ENCODE data around the gene CTSZ. TPM values are rescaled to one million over a fixed set of nuclear protein-coding genes. Genes with fewer than 3 reads are reported as not detected.

The CTSZ gene
- total and polyA plus RNA-seq, 2 of the 4 experiments (the other 2 are of a cell fraction): 46.1 to 88.5 TPM

DNA sequence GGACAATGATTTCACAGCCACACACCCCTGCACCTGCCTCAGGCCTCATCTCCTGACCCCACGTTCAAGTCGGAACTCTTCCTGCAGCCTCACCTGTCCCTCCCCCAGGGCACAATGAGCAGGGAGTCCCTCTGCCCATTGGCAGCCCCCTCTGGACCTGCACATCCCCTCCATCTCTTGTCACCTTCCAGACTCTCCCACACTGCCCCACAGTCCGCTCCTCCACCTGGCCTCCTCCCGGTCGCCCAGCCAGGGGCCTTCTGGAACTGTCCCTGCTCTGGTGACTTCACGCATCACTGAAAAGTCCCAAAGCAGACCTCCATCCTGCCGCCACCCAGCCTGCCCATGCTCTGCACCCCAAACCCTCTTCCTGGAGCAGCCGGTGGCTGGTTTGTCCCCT lies 4.7 kb downstream of the CTSZ start:
- no peak overlapping the region for H2AFZ ChIP-seq (replicated peaks; ENCODE audit: low read length, poor library complexity)
- ATAC-seq (ENCODE audit: low read depth) (no peak), DNase-seq (no peak)
- peaks cover 12% of the 10 kb centered on the region for H3K4me1 ChIP-seq (ENCODE audit: control insufficient read depth, insufficient read depth, low read length)
- H4K8ac ChIP-seq (ENCODE audit: low read depth in 2 of 2, low read length in 2 of 2): no peak overlapping the region
- H3K56ac ChIP-seq (ENCODE audit: extremely low read depth, insufficient read depth, low read length): no peak overlapping the region
- no peak overlapping the region for H2AK9ac ChIP-seq (replicated peaks; ENCODE audit: low read depth, low read length, poor library complexity)
- H3K23ac ChIP-seq (ENCODE audit: low read depth, low read length): no peak overlapping the region
- WGBS, 2 experiments (ENCODE audit: extremely low coverage in 2 of 2, insufficient read length in 1 of 2): 100% methylated on average over 1 of the region's 8 CpGs; no CpG with 5 or more reads in 1 of the 2 experiments
- H4K20me1 ChIP-seq (ENCODE audit: insufficient read depth, low read length): no peaks in the 10 kb centered on the region; the same call in 1 of the 2 replicates
- H3K14ac ChIP-seq (replicated peaks; ENCODE audit: low read depth, low read length): no peak overlapping the region
- no peak overlapping the region for H2AK5ac ChIP-seq (ENCODE audit: low read depth, low read length)
- POLR2A ChIA-PET (ENCODE audit: unreplicated experiment): no interaction called here
- no peak overlapping the region for H3K9ac ChIP-seq (ENCODE audit: low read depth, low read length)
- dilution Hi-C loops (cut with HindIII; ENCODE audit: low sequenced_read_pairs, unreplicated experiment): no loop called here
- no peak overlapping the region for H3K18ac ChIP-seq (ENCODE audit: low read depth, low read length)
- CTCF ChIA-PET: no interaction called here
- peaks cover 11% of the 10 kb centered on the region; the same call in 1 of the 2 replicates for H3K9me1 ChIP-seq (ENCODE audit: insufficient read depth, low read length)
- H3K79me1 ChIP-seq (ENCODE audit: low read depth in 1 of 2, low read length in 2 of 2): peaks cover 10 to 35% of the 10 kb centered on the region in 2 experiments; a peak in 3 of 4 replicates
- in situ Hi-C loops (cut with MboI; ENCODE audit: low sequenced_read_pairs): no loop called here
- no peak overlapping the region for H3K4me3 ChIP-seq (ENCODE audit: insufficient read depth, low read depth, low read length)
- H3K4ac ChIP-seq (ENCODE audit: low read depth, low read length): no peak overlapping the region
- intact Hi-C loops (cut with micrococcal nuclease): no loop called here
- TF ChIP-seq MAFK (IDR thresholded peaks at IDR 0.05; ENCODE audit: low read depth, low read length) (no peak), RCOR1 (IDR thresholded peaks at IDR 0.05; ENCODE audit: insufficient replicate concordance, low read length) (no peak), NFE2L2 (IDR thresholded peaks at IDR 0.05; ENCODE audit: low read depth, low read length) (no peak), FOS (IDR thresholded peaks at IDR 0.05; ENCODE audit: low read depth, low read length) (no peak), MXI1 (IDR thresholded peaks at IDR 0.05; ENCODE audit: borderline replicate concordance, low read depth, low read length) (no peak), CHD1 (IDR thresholded peaks at IDR 0.05; ENCODE audit: low read depth, low read length) (no peak), BHLHE40 (IDR thresholded peaks at IDR 0.05; ENCODE audit: low read depth, low read length) (no peak), CEBPB (IDR thresholded peaks at IDR 0.05; ENCODE audit: low read depth, low read length) (no peak), POLR2A (IDR thresholded peaks at IDR 0.05; ENCODE audit: low read depth, low read length) (no peak), SMC3 (IDR thresholded peaks at IDR 0.05; ENCODE audit: low read depth, low read length) (no peak)
- TF ChIP-seq, protein P1, sequence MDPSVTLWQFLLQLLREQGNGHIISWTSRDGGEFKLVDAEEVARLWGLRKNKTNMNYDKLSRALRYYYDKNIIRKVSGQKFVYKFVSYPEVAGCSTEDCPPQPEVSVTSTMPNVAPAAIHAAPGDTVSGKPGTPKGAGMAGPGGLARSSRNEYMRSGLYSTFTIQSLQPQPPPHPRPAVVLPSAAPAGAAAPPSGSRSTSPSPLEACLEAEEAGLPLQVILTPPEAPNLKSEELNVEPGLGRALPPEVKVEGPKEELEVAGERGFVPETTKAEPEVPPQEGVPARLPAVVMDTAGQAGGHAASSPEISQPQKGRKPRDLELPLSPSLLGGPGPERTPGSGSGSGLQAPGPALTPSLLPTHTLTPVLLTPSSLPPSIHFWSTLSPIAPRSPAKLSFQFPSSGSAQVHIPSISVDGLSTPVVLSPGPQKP (IDR thresholded peaks at IDR 0.05; ENCODE audit: borderline replicate concordance, low read depth, low read length): no peak
- TF ChIP-seq, protein P2, sequence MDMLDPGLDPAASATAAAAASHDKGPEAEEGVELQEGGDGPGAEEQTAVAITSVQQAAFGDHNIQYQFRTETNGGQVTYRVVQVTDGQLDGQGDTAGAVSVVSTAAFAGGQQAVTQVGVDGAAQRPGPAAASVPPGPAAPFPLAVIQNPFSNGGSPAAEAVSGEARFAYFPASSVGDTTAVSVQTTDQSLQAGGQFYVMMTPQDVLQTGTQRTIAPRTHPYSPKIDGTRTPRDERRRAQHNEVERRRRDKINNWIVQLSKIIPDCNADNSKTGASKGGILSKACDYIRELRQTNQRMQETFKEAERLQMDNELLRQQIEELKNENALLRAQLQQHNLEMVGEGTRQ (IDR thresholded peaks at IDR 0.05; ENCODE audit: low read depth, low read length): no peak
- no peak overlapping the region for H3K27ac ChIP-seq (ENCODE audit: insufficient read depth, low read length)
- no peak overlapping the region for H3K4me2 ChIP-seq (ENCODE audit: low read depth, low read length)
- H3K36me3 ChIP-seq (ENCODE audit: control insufficient read depth, insufficient read depth, low read length): peaks cover 17% of the 10 kb centered on the region
- no peak overlapping the region for H2BK20ac ChIP-seq (ENCODE audit: low read depth, low read length)
- H2BK5ac ChIP-seq (ENCODE audit: low read depth, low read length, poor library complexity, severe bottlenecking): no peak overlapping the region
- no TSS peak for BruUV-seq (replicated peaks)
- no peak overlapping the region for H4K5ac ChIP-seq (ENCODE audit: low read depth, low read length)
- H2BK120ac ChIP-seq (ENCODE audit: low read depth, low read length): no peak overlapping the region
- H4K91ac ChIP-seq (ENCODE audit: insufficient read depth, low read depth, low read length): no peak overlapping the region
- no peak overlapping the region for H2BK15ac ChIP-seq (ENCODE audit: low read depth, low read length)
- no peaks in the 10 kb centered on the region for H3K9me3 ChIP-seq (ENCODE audit: control insufficient read depth, insufficient read depth, low read length)
- no peaks in the 10 kb centered on the region for H3K27me3 ChIP-seq (ENCODE audit: control insufficient read depth, insufficient read depth, low read length)

Data from IMR-90 (cell line).